Measurements from ENCODE around the gene MYO7B.

DNA sequence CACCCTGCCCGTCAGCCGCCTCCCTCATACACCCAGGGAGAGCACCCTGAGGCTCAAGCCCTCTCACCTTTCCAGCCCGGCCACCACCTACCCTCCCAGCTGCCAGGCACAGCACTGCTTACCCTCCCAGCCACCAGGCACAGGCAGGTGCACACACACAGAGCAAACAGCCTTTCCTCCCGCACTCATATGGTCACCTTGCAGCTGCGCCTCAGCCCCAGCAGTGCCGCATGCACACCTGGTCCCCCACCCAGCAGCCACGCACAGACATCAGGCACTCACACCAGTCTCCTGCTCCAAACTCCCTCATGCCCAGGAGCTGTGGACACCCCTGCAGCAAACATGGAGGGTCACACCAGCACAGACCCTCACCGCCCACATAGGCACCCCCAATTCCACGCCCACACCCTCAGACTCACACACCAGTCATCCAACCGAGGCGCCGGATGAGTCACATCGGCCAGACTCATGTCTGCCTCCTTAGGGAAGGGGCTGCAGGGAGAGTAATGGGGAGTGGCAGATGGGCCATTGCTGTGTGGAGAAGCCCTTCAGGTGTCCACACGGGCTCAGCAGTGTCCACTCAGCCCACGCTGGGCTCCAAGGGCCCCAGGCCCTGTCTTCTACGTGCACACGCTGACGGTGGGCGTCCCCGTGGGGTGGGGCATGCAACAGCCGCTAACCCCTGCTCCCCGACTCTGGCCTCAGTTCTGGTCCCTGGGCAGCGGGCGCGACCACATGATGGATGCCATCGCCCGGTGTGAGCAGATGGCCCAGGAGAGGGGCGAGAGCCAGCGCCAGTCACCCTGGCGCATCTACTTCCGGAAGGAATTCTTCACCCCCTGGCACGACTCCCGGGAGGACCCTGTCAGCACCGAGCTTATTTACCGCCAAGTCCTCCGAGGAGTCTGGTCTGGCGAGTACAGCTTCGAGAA, 88.2 kb downstream of the MYO7B start:
- TF ChIP-seq CTCF (IDR thresholded peaks at IDR 0.05 in 8 of 11, conservative IDR thresholded peaks at IDR 0.05 in 3 of 11): no peak
- TF ChIP-seq POLR2AphosphoS5 (IDR thresholded peaks at IDR 0.05): peak in 2 of 3 donors; percentile 8 to 33
